A673 (cell line): ENCODE data around the gene SWSAP1. TPM values are rescaled to one million over a fixed set of nuclear protein-coding genes. Genes with fewer than 3 reads are reported as not detected.

Experiments
- BruUV-seq: library from RNA; stranded (reverse); fragments of 400-500 nt; replicated peaks from 2 replicates; lab custom pipeline; 2021; lab: Mats Ljungman, UMichigan
- CTCF ChIA-PET: fragments of 300-600 bp; sonication (Branson Sonifier 250); formaldehyde crosslinking; loops from one replicate; lab custom pipeline; 2022; ENCODE audit warnings: antibody characterized with exemption; lab: Charles Lee
- POLR2A ChIA-PET: fragments of 300-600 bp; sonication (Branson Sonifier 250); formaldehyde crosslinking; loops from one replicate; lab custom pipeline; 2022; ENCODE audit warnings: antibody characterized with exemption; ENCODE audit not compliant: low non-redundant PET; lab: Charles Lee
- DNase-seq: peaks from one replicate; pipeline ENCODE4 v3.0.0-alpha.2; 2015; ENCODE audit warnings: low spot score
- H3K27ac ChIP-seq: fragments of 200-600 bp; sonication (generic); 2 replicates; pipeline ENCODE4 v1.5.1; 2016; ENCODE audit warnings: mixed run types, low read depth, mild to moderate bottlenecking, mixed read lengths, antibody characterized with exemption, low read length; ENCODE audit not compliant: poor library complexity, severe bottlenecking
- H3K27me3 ChIP-seq: fragments of 200-600 bp; sonication (generic); replicated peaks from 2 replicates; pipeline ENCODE4 v1.6.1; 2017; ENCODE audit warnings: mixed run types, low read depth, mild to moderate bottlenecking, mixed read lengths, antibody characterized with exemption, low read length; ENCODE audit not compliant: insufficient read depth, poor library complexity
- H3K36me3 ChIP-seq: fragments of 200-600 bp; sonication (generic); 2 replicates; pipeline ENCODE4 v1.6.1; 2016; ENCODE audit warnings: mixed run types, mild to moderate bottlenecking, mixed read lengths, antibody characterized with exemption, low read length; ENCODE audit not compliant: insufficient read depth, poor library complexity, severe bottlenecking
- H3K4me1 ChIP-seq: fragments of 200-600 bp; sonication (generic); 2 replicates; pipeline ENCODE4 v1.6.1; 2017; ENCODE audit warnings: mixed run types, mild to moderate bottlenecking, mixed read lengths, antibody characterized with exemption, low read length; ENCODE audit not compliant: insufficient read depth, poor library complexity, severe bottlenecking
- H3K4me3 ChIP-seq: fragments of 200-600 bp; sonication (generic); 2 replicates; pipeline ENCODE4 v1.5.1; 2016; ENCODE audit warnings: low read depth, mixed run types, mild to moderate bottlenecking, mixed read lengths, low read length; ENCODE audit not compliant: poor library complexity, severe bottlenecking
- H3K9me3 ChIP-seq: fragments of 200-600 bp; sonication (generic); 2 replicates; pipeline ENCODE4 v1.6.1; 2016; ENCODE audit warnings: mixed run types, low read depth, mild to moderate bottlenecking, mixed read lengths, antibody characterized with exemption, low read length; ENCODE audit not compliant: poor library complexity, severe bottlenecking
- EZH2 ChIP-seq: fragments of 200-600 bp; sonication (generic); IDR thresholded peaks from 2 replicates; pipeline ENCODE4 v1.6.1; 2017; ENCODE audit warnings: borderline replicate concordance, low read depth, mild to moderate bottlenecking, mixed read lengths, antibody characterized with exemption, low read length; ENCODE audit not compliant: poor library complexity, severe bottlenecking
- intact Hi-C: fragments of 100-400 bp; cut with micrococcal nuclease; formaldehyde crosslinking; loops from one replicate; pipeline ENCODE4 v1.10.0; 2022; ENCODE audit not compliant: unreplicated experiment
- total RNA-seq: library from RNA; stranded (reverse); gene quantifications from 2 replicates; pipeline ENCODE4 v1.2.3, GENCODE V29; 2021
- TF ChIP-seq, protein P1 (sequence below): fragments of 300-800, 200-600 bp; sonication (generic); conservative IDR thresholded peaks from 2 replicates; pipeline ENCODE4 v1.5.1; 2017; ENCODE audit warnings: low read depth, mild to moderate bottlenecking, antibody characterized with exemption, low read length, moderate library complexity, mixed read lengths

SWSAP1 gene
- total RNA-seq, 1 experiment from 2014 or later = 3.3 TPM

DNA sequence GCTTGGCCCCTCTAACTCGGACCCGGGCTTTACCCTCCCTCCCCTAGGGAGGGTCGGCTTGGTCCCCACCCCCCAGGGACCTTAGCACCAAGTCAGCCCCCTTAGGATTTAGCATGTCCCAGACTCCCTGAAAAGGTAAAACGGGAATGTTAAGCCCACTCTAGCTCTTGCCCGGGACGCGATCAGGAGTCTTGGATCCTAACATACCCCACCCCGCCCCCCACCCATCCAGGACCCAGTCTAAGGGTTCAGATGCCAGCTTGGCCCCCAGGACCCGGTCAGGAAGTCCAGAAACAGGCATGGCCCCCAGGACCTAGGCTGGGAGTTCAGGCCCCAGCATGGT, 9.2 kb downstream of the SWSAP1 start:
- H3K9me3 ChIP-seq = no peaks in the 10 kb centered on the region
- peak overlapping the region; percentile 54 for H3K4me3 ChIP-seq
- no peak for DNase-seq
- no peak for TF ChIP-seq EZH2
- TF ChIP-seq, protein P1, sequence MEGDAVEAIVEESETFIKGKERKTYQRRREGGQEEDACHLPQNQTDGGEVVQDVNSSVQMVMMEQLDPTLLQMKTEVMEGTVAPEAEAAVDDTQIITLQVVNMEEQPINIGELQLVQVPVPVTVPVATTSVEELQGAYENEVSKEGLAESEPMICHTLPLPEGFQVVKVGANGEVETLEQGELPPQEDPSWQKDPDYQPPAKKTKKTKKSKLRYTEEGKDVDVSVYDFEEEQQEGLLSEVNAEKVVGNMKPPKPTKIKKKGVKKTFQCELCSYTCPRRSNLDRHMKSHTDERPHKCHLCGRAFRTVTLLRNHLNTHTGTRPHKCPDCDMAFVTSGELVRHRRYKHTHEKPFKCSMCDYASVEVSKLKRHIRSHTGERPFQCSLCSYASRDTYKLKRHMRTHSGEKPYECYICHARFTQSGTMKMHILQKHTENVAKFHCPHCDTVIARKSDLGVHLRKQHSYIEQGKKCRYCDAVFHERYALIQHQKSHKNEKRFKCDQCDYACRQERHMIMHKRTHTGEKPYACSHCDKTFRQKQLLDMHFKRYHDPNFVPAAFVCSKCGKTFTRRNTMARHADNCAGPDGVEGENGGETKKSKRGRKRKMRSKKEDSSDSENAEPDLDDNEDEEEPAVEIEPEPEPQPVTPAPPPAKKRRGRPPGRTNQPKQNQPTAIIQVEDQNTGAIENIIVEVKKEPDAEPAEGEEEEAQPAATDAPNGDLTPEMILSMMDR = no peak
- intact Hi-C loops = loop anchor here (5.0 kb wide), 2 partner anchors 54 to 91 kb away; partner anchors contain the start of genes ODAD3 and PRKCSH
- H3K27me3 ChIP-seq = no peaks in the 10 kb centered on the region
- ChIA-PET POLR2A (no interaction called here), CTCF (interaction anchor here (1.1 to 1.6 kb wide), 2 partner anchors 57 to 98 kb away, joined by 3 to 5 read pairs; no protein-coding TSS in a partner anchor)
- no TSS peak for BruUV-seq
- no peaks in the 10 kb centered on the region for H3K36me3 ChIP-seq
- peaks cover 20% of the 10 kb centered on the region for H3K4me1 ChIP-seq
- peak overlapping the region; percentile 37 for H3K27ac ChIP-seq

DNA sequence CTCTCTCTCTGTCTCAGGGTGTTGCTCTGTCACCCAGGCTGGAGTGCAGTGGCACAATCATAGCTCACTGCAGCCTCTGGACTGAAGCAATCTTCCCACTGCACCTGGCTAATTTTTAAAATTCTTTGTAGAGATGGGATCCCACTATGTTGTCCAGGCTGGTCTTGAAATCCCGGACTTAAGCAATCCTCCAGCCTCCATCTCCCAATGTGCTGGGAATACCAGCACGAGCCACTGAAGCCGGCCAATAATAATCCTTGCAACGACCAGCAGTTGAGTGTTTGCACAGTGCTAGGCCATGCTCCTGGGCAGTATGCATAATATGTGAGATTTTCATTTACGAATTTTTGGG, 10.3 kb downstream of the SWSAP1 start:
- ChIA-PET POLR2A (no interaction called here), CTCF (interaction anchor here (0.7 kb wide), 2 partner anchors 91 to 247 kb away, joined by 9 read pairs; no protein-coding TSS in a partner anchor)
- Histone ChIP-seq H3K27ac (no peak overlapping the region), H3K4me3 (no peak overlapping the region), H3K27me3 (no peaks in the 10 kb centered on the region), H3K9me3 (no peaks in the 10 kb centered on the region), H3K4me1 (peaks cover 20% of the 10 kb centered on the region), H3K36me3 (no peaks in the 10 kb centered on the region)
- intact Hi-C loops = loop anchor here (5.0 kb wide), 2 partner anchors 53 to 92 kb away; partner anchors contain the start of genes ODAD3 and PRKCSH
- no TSS peak for BruUV-seq
- peak; percentile 45 for DNase-seq
- TF ChIP-seq, protein P1 = no peak
- TF ChIP-seq EZH2 = no peak

DNA sequence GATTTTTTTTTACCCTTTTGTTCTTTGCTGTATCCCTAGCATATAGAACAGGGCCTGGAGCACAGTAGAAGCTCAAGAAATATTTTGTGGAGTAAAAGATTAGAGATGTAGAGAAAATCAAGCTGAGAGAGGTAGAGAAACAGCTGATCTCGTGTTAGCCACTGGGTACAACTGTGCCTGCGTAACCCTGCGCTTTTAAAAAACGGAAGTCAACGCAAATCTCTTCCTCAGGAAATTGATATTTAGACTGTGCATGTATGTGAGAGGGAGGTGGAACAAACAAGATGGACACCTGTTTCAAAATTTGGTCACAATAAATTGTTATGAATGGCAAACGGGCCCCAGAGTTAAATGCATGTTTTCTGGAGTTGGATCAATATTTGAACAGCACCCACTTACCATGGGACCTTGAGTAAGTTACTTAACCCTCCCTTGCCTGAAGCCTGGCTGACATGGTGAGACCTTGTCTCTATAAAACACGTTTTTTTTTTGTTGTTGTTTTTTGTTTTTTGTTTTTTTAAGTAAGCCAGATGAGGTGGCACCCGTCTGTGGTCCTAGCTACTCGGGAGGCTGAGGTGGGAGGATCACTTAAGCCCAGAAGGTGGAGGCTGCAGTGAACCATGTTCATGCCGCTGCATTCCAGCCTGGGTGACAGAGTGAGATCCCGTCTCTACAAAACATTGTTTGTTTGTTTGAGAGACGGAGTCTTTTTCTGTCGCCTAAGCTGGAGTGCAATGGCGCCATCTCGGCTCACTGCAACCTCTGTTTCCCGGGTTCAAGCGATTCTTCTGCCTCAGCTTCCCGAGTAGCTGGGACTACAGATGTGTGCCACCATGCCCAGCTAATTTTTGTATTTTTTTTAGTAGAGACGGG, 12.9 kb downstream of the SWSAP1 start:
- Histone ChIP-seq H3K9me3 (no peaks in the 10 kb centered on the region), H3K36me3 (no peaks in the 10 kb centered on the region), H3K27ac (no peak overlapping the region), H3K4me1 (peaks cover 16% of the 10 kb centered on the region), H3K4me3 (no peak overlapping the region), H3K27me3 (no peaks in the 10 kb centered on the region)
- intact Hi-C loops = no loop called here
- no peak for DNase-seq
- ChIA-PET CTCF (no interaction called here), POLR2A (no interaction called here)
- TF ChIP-seq EZH2 = no peak
- TF ChIP-seq, protein P1 = no peak
- BruUV-seq = no TSS peak
